GM18511 (cell line): ENCODE results near the gene PADI3.

Experiments used
- ATAC-seq: cut with Tn5 transposase; IDR thresholded peaks from one replicate; pipeline ENCODE4 v1.9.1; 2021; ENCODE audit warnings: mild to moderate bottlenecking, moderate library complexity; ENCODE audit not compliant: unreplicated experiment

The PADI3 gene

DNA sequence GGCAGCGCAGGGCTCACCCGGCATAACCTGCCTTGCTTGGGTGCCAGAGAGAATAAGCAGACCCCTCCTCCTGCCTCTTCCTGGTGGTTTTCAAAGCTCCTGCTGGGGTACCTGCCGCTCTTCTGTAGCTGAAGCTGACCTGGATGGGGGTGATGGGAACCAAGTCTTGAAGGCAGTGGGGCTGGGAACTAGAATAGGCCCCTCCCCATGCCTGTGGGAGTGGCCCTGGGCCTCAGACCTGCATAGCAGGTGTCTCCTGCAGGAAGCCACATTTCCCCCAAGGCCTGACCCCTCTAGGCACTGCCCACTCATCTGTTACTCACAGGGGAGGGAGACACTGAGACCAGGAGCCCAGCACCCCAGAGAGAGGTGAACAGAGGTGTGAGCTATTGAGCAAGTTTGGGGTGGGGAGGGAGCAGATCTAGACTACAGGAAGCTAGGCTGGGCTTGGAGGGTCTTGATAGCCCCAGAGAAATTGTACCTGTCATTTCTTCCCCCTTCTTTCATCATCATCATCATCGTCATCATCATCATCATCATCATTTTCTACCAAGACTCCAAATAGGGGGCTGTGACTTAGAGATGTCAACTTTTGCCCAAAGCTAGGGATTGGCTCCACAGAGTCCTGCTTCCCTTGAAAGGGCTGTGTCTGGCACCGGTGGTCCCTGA, 33.9 kb upstream of the PADI3 start:
- no peak for ATAC-seq

DNA sequence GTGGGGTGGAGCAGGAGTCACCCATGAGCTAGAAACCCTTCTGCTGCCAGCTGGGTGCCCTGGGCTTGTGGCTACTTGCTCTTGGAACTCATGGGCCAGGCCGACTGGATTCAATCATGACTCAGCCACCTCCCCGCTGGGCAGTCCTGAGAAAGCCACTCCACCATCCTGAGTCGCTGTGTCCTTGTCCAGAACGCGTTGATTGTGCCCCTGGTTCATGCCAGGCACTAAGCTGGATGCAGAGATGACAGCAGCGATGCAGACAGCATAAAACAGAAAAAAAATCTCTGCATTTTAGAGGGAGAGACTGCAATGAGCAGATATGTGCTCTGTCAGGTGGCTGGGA, 33.4 kb upstream of the PADI3 start:
- no peak for ATAC-seq

DNA sequence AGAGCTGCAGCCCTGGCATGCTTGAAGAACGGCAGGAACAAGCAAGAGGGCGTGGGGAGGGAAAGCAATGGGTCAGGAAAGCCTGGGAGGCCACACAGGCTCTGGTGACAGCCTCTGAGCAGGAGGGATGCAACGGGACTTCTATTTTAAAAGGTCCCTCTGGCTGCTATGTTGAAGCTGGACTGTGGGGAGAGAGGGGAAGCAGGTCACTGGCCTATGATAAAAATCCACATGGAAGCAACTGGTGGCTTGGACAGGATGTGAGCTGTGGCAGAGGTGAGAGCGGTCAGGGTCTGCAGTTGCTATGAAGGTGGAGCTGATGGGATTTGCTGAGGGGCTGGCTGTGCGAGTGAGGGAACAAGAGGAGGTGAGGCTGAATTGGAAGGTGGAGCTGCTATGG, 32.8 kb upstream of the PADI3 start:
- ATAC-seq, result no peak

DNA sequence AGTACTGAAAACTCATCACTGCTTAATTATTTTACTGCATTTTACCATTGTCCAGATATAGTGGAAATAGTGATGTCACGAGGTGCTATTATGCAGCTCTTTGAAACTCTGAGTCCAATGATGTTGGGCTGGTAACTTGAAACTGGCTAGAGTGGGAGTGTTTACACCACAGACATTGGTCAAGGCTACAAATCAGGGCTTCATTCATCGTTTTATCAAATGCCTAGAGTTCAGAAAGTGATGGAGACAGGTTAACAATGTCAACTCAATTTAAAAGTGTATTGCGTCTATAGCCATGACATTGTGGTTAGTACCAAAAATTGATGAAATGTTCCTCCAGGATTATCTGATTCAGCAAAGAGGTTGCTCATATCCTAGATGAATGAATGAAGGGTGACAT, 31.3 kb upstream of the PADI3 start:
- no peak for ATAC-seq

- no peak for ATAC-seq
Observed at GRCh38 chr1:17218939-17219338, 30.0 kb upstream of the PADI3 start.

GRCh38 chr1:17220287-17220686, 28.6 kb upstream of the PADI3 start:
- no peak for ATAC-seq

GRCh38 chr1:17222557-17222956, 26.3 kb upstream of the PADI3 start:
- no peak for ATAC-seq

GRCh38 chr1:17224434-17224833, 24.5 kb upstream of the PADI3 start:
- no peak for ATAC-seq

DNA sequence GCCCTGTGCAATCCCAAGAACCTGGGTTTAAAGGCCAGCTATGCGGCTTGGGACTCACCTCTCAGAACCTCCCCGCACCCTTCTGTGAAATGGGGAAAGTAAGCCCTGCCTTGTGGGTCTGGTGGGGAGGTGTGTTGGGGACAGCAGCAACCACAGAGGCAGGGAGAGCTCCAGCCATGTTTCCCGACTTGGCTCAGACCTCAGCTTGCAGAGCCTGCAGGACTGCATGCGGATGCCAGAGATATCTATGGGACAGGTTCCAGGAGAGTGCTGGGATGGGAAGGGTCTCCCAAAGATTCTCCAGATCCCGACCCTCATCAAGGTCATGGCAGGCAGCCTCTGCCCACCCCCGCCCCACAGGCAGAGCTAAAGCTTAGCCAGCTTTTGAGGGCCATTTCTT, 23.8 kb upstream of the PADI3 start:
- no peak for ATAC-seq

- ATAC-seq, result no peak
Observed at GRCh38 chr1:17227358-17227915, 21.5 kb upstream of the PADI3 start.

DNA sequence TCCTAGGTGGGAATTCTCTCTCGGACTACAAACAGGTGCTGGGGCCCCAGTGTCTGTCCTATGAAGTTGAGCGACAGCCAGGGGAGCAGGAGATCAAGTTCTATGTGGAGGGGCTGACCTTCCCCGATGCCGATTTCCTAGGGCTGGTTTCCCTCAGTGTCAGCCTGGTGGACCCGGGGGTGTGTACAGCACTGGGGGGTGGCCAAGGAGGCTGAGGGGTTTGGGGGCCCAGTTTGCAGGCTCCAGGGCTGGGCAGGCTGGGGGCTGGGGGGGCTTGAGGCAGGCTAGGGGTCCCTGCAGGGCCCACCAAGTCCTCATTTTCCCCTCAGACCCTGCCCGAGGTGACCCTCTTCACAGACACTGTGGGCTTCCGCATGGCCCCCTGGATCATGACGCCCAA, 20.3 kb upstream of the PADI3 start:
- ATAC-seq, result no peak

DNA sequence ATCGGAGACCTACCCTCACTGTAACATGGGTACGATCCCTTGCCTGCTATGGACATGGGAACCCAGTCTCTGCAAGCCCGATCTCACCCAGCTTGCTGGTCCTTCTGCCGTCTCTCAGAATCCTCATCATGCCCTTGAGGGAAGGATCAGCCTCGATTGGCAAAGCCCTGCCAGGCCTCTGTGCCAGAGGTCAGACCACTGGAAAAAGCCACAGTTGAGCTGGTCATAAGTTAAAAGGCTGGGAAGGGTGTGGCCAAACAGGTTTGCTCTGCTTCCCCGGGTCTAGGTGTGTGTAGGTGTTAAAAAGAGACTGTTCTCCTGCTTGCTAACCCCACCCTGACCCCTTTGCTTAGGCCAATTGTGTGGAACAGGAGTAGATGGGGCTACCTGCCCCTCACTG, 19.5 kb upstream of the PADI3 start:
- no peak for ATAC-seq

- ATAC-seq, result no peak
Observed at GRCh38 chr1:17230106-17230505, 18.8 kb upstream of the PADI3 start.

DNA sequence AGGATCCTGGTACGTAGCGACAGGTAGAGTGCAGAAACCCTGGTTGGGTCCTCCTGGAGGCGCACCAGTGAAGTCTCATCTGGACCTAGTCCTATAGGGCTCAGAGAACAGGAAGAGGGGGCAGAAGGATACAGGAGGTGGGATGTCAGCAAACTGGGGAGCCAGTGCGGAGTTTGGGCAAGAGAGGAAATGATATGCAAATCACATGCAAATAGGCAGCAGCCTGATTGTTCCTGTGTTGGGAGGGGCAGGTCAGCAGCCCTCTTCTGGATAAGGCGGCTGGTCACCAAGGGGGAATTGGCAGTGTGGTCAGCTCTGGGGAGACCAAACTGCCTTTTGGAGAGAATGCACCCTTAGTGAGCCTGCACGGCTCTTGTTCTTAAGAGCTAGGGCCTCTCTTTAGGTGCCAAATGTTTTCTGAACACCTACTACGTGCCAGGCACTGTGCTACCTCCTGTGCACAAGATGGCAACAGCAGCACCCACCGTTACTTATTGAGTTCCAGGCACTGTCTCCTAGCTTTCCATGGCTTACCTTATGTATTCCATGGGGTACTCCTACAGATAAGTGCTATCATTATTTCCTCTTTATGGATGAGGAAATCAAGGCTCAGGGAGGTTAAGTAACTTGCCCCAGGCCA, 18.1 kb upstream of the PADI3 start:
- ATAC-seq, result no peak

- ATAC-seq, result no peak
Observed at GRCh38 chr1:17232759-17233661, 15.9 kb upstream of the PADI3 start.

DNA sequence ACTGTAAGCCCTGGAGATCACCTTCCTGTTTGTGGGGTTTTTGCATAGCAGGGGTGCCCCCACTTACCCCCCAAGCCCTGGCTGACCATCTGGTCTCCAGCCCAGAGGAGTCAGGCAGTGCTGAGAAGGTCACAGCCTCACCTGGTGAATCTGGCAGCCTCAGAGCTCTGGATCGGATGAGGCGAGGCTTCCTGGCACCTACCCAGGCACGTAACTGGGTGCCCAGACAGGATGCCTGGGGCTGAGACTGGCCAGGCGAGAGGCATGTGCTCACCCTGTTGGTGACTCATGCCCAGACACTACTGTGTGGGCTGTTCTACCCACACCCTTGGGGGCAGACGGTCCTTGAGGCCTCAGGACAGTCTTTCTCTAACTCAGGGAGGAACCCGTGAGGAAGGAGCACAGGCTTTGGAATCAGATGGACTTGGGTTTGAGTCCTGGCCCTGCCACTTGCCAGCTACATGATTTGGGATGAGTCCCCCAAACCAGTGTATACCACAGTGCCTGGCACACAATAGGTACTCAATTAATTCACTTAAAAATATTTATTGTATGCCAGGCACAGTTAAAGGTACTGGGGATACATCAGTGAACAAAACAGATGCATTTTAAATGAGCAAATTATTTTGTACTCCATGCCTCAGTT, 15.1 kb upstream of the PADI3 start:
- no peak for ATAC-seq

DNA sequence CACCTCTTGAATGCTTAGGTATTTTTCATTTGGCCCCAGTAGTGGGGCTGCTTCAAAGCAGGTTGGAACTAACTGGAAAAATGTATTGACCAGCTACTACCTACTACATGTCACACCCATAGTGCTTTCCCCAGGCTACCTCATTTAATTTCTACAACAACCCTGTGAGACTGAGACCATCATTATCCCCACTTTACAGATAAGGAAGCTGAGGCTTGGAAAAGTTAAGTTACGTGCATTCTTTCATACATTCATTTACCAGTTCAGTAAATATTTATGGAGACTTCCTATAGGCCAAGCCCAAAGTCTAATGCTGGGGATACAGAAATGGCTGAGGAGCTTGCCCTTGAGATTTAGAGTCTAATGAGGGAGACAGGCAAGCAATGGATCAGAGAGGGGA, 14.5 kb upstream of the PADI3 start:
- no peak for ATAC-seq

GRCh38 chr1:17235135-17235885, 13.6 kb upstream of the PADI3 start:
- no peak for ATAC-seq

GRCh38 chr1:17236779-17237560, 11.9 kb upstream of the PADI3 start:
- no peak for ATAC-seq

GRCh38 chr1:17237561-17237903, 11.4 kb upstream of the PADI3 start:
- no peak for ATAC-seq
